Stimulated activated CD8-positive, alpha-beta memory T cell treated with anti-CD3 and anti-CD28 coated beads, Interleukin-12 subunit alpha, Interleukin-12 subunit beta, amount 100 ng/mL, for 24 hours (primary cell): ENCODE results near the gene PIGB.
"Not testable (repeated sequence)": the region's sequence is repeated elsewhere in the genome, so short reads cannot be mapped to it uniquely, and the experiment has no call there.

Experiments
- DNase-seq: peaks from one replicate; pipeline ENCODE4 v3.0.0-alpha.2; 2020; ENCODE audit errors: extremely low read depth

PIGB gene

DNA sequence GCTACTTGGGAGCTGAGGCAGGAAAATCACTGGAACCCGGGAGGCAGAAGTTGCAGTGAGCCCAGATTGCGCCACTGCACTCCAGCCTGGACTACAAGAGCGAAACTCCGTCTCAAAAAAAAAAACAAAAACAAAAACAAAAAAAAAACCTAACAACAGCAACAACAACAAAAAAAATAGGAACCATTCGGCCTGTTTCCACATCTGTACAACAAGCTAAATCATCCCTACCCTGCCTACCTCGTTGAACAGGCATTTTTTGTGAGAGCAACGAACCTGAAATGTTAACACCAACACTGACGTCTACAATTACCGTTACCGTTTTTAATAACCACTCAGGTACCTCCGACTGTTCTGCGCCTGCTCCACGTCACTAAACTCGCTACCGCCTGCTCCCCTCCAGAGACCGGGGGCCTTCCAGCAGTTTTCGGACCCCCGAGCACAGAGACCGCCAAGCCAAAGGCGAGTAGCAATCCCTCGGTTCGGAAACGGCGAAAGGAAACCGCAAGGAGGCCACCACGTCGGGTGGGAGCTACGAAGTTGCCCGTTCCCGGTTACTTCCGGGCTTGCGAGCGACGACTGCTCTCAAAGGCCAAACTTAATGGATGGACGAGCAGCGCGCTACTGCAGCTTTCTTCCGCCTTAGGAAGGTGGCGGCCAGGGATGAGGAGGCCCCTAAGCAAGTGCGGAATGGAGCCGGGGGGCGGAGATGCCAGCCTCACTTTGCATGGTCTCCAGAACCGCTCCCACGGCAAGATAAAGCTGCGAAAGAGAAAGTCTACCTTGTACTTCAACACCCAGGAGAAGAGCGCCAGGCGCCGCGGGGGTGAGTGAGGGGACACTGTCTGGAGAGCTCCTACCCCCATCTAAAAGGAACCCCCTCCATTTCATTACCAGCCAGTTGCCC lies at the start of gene PIGB, which contains the start of gene PIGBOS1:
Gene PIGB (plus strand): TSS at position 635 of the 907 bp plus-strand sequence. CDS start 29 bp downstream, at position 664.
Gene PIGBOS1 (minus strand): TSS at position 536 of the 907 bp plus-strand sequence. CDS start 1,331 bp downstream, outside the sequence.
- DNase-seq: peak; percentile 47

DNA sequence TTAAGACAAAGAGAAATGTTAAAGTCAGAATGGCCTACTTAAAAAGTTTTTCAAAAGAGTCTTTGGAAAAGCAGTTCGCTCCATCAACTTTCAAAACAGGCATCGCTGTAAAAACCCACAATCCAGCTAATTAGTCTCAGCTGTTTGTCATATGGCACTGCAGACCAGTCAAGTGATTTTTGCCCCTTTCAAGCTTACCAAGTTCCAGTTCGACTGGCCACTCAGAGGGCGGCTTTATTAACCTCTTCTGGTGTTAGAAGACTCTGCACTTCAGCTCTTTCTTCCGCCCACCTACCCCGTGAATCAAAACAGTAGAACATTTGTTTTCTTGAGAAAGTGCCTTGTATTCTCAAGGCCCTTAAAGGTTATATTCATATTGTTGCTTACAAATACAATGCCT lies 48.7 kb upstream of the PIGB start:
- DNase-seq: no peak

DNA sequence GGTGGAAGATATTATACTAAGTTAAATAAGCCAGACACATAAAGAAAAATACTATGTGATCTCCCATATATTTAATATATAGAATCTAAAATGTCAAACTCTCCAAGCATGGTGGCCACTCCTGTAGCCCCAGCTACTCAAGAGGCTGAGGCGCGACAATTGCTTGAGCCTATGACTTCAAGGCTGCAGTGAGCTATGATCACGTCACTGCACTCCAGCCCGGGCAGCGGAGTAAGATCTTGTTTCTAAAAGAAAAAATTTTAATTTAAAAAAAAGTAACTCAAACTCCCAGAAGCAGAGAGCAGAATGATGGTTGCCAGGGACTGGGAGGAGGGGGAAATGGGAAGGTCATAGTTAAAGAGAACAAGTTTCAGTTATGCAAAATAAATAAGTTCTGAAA lies 42.7 kb upstream of the PIGB start:
- DNase-seq: no peak

DNA sequence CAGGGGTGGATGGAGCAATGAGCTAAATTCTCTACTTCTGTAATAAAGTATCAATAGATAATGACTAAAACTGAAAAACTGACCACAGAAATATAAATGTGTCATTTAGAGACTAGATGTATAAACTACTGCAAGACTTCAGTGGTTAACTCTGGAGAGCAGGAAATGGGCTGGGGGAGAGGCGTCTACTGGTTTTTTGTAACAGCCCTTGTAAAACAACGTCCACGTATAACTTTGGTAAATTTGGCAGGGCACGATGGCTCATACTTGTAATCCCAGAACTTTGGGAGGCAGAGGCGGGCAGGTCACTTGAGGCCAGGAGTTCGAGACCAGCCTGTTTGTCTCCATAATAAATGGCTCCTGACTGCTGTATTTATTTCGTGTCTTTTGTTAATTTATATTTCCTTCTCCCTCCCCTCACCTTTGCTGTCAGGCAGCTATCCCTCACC lies 41.9 kb upstream of the PIGB start:
- DNase-seq: no peak

DNA sequence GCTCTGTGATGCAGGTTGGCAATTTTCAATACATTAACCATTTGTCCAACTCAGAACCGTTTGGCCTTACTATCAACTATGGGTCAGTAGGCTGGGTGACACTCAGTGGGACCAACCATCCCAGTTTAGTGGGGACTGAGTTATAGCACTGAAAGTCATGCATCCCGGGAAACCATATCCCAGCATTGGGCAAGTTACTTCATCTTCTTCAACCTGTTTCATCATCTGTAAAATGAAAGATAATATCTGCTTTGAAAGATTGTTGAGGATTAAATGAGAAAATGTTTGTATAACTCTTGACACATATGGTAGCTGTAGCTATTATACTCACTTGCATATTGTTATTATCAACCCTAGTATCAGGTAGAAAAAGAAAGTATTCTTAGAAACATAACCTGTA lies 41.3 kb upstream of the PIGB start:
- DNase-seq: no peak

DNA sequence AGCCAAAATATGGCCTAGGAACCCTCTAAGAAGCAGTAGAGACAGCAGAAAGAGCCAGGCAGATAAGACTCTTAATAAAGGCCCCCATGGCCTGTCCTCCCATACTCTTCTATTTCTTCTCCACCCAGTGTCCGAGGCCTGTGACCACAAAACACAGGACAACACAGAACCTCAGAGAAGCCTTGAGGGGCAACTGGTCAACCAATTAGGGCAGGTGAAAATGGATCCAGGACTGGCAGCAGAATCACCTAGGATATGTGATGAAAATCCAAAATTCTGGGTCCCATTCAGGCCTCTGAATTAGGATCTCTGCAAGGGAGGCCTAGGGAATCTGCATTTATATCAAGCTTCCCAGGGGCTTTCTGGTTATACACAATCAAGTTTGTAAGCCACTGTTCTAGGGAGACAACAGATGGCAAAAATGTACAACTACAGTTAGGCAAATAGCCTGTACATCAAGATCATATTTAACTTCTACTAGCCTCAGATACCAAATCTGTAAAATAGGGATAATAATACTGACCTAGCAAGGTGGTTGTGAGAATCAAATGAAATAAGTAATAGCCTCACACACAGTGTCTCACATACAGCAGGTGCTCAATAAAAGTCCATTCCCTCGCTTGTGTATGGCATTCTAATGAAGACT lies 39.8 kb upstream of the PIGB start:
- DNase-seq: no peak

DNA sequence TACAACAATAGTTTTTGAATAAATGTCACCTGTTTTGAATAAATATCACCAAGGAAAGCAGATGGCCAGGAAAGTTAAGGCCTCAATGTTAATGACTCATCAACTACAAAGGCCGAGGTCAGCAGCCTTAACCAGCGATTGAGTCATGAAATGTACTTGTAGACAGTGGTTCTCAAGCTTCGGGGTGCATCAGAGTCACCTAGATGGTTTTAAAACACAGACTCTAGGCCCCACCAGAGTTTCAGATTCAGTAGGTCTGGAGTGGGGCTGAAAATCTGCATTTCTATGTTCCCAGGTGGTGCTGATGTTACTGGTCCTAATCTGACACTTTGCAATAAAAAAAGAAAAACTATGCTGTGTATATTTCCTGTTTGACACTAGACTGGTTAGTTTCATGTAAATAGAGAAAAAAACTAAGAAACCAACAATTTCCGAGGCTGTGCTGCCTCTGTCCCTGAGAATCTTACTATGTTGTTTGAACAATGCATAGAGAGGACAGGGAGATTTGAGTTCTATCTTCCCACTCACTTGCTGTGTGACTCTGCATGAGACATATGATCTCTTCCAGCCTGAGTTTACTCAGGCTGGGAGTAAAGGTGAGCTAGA lies 39.2 kb upstream of the PIGB start:
- DNase-seq: no peak

DNA sequence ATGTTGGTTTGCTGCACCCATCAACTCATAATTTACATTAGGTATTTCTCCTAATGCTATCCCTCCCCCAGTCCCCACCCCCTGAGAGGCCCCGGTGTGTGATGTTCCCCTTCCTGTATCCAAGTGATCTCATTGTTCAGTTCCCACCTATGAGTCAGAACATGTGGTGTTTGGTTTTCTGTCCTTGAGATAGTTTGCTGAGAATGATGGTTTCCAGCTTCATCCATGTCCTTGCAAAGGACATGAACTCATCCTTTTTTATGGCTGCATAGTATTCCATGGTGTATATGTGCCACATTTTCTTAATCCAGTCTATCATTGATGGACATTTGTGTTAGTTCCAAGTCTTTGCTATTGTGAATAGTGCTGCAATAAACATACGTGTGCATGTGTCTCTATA lies 38.4 kb upstream of the PIGB start:
- not testable (repeated sequence) for DNase-seq

DNA sequence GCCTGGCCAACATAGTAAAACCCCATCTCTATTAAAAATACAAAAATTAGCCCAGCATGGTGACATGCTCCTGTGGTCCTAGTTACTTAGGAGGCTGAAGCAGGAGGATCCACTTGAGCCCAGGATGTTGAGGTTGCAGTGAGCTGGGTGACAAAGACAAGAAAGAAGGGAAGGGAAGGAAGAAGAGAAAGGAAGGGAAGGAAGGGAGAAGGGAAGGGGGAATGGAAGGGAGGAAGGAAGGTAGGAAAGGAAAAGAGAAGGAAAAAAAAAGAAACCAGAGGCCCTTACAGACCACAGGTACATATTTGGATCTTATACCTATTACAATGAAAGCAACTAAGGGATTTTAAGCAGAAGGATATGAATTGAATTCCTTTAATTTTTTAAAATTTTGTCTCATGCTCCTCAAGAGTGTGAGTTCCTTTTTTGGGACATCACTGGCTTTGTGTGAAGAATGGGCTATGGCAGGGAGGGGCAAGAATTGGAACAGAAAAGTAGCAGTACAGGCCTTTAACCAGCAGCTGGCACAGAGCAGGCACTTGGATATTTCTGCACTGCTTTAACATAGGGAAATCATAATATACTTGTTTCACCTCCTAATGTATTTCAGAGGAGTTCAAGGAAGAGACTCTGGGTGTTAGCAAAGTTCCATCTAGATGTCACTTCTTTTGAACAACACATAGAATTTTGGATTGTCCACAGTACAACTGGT lies 37.3 kb upstream of the PIGB start:
- DNase-seq: no peak

DNA sequence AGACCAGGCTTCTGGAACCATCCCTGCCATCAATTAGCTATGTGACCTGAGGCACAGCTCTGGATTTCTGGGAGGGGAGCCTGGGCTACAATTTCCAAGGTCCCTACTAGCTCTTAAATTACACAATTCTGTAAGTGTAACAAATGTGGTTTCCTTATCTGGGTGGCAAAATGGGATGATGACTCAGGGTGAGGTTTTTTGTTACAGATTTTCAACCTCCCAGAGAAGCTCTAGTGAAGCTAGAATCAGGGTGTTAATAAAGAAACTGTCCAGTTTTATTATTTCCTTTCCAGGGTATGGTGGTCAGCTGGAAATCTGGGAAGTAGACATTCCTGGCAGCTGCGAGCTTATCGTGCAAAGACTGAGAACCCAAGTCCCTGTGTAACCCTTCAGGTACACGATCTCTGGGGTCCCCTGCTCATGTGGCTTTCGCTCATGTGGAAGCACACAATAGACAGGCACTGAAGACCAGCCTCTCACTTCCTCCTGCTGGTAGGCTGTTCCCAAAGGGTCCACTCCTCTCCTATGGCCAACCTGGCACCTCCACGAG lies 36.7 kb upstream of the PIGB start:
- no peak for DNase-seq

DNA sequence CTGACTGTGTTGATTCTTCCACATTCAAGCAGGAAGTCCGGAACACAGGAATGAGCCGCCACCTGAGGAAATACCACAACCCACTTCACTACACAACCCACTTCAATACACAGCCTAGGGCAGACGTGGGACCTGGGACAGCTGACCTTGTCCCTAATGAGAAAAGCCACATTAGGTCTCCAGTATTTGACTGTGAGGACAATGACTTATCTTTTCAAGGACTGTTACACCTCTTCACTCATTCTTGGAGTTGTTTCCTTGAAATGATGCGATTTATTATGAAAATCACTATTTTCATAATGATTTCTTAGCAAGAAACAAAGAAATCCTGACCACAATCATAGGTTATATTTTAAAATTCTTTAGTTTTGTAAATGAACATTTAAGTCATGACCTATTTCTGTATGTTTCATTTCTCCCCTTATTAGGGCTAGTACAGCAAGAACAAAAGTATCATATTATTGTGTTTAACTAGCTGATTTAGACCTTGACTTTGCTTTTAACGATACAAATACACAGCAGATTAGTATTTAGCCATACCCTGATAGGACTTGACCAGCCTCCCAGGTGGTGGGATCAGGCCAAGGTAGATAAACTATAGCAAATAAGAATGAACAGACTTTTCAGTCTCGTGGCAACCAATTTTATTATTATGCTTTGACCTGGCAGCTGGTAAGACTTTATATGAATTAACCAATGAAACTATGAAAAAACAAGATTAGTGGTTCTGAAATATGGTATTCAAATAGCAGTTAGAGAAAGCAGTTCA lies 35.5 kb upstream of the PIGB start:
- no peak for DNase-seq

DNA sequence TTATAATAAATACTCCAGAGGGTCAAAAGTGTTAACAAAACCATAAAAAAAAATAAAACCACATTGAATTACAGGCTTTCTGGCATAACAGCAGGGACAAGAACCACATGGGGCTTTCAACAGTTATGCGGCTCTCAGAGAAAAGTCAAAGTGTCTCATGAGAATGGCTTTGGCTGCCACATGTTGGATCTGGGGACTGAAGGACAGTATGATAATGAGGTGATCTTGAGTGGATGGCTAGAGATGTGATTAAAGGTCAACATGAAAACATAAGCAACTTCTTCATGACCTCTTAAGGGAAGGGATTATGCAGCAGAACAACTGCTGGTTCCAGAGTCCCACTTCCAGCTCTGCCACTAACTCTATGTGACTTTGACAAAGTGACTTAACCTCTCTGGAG lies 34.6 kb upstream of the PIGB start:
- no peak for DNase-seq

DNA sequence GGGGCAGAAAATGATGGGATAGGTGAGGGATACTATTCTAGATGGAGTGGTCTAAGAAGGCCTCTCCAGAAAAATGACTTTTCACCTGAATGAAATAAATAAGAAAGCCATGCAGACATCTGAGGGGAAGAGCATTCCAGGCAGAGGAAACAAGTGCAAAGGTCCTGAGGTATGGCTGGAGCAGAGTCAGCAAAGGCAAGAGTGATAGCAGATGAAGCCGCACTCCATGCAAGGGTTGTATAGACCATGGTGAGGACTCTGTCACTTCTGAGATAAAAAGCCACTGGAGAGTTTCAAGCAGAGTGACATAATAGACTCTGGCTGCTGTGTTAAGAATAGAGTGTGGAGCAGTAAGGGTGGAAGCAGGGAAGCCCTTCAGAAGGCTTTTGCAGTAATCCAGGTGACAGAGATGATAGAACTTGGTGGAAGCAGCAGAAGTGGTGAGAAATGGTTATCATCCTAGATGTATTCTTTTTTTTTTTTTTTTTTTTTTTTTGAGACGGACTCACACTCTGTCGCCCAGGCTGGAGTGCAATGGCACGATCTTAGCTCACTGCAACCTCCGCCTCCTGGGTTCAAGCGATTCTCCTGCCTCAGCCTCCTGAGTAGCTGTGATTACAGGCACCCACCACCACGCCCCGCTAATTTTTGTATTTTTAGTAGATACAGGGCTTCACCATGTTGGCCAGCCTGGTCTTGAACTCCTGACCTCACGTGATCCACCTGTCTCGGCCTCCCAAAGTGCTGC lies 32.4 kb upstream of the PIGB start:
- DNase-seq: not testable (repeated sequence)

DNA sequence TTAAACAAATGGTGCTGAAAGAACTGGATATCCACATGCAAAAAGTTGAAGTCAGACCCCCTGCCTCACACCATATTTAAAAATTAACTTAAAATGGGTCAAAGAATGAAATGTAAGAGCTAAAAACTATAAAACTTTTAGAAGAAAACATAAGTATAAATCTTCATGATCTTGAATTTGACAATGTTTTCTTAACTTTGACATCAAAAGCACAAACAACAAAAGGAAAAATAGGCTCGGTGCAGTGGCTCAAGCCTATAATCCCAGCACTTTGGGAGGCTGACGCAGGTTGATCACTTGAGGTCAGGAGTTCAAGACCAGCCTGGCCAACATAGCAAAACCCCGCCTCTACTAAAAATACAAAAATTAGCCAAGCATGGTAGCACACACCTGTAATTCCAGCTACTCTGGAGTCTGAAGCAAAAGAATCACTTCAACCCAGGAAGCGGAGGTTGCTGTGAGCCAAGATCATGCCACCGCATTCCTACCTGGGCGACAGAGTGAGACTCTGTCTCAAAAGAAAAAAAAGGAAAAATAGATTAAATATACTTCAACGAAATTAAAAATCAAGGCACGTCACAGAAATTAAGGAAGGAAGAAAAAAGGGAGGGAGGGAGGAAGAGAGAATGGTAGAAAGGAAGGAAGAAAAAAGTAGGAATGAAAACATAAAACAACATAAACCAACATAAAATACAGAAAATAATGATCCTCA lies 30.9 kb upstream of the PIGB start:
- no peak for DNase-seq

DNA sequence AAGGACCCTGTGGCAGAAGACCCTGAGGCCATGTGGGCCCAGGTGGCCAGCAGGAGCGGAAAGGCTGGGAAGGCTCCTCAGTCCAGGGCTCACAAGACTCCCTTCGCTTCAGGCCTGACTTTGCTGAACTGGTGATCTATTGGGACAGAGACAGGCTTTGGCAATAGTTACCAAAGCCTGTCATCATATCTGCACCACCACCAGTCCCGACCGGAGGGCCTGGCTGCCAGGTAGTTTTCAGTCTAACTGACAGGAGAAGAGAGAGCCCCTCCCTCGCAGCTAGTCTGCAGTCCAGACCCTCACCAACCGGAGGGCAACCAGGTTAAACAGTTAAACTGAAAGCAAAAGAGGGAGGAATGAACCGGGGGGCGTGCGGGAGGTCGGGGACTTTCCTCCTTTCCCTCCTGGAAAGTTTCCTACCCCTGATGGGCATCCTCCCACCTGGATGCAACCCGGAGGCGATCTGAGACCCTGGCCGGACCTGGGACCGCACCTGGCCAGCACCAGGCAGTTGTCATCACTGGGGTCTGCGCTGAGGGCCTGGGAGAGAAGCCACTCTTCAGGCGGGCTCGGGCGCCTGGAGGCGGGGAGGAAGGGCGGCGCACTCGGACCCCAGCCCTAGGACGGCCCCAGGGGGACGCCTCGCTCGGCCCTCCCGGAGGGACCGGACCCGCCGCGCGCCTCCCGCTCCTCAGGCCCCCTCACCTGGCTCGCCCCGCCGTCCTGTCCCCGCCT lies 29.8 kb upstream of the PIGB start:
- DNase-seq: no peak

DNA sequence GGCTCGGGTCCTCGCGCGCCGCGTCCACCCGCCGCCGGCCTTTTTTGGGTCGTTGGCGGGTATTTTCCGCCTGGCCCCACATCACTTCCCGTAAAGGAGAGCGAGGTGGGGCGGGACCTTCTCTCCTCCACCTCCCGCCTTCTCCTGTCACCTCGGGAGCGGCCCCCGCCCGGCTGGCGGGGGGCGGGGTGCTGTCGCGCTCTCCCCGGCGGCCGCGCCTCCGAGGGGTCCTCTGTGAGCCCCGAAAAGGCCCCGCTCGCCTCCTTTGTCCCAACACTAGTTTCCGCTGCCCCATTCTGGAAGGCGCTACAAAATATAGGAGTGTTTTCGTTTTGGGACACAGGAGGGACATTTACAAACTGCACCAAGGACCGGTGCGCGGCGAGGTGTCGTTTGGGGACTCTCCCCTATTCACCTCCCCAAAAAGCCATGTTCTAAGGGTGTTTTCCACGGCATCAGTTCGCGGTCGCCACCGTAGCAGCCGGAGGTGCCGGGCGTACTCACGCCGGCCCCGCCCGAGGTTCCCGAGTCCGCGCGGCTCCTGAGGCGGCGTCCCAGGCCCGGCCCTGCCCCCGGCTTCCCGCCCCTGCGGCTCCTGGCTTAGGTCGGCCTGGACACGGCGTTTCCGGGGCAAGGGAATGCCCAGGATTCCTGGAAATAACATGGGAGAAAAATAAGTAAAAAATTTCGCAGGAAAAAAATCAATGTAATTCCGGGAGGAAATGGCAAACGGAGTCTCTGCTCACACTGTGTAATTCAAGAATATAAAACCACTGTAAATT lies 29.1 kb upstream of the PIGB start, which contains the start of gene RAB27A:
Gene RAB27A (minus strand): TSS at position 68 of the 782 bp plus-strand sequence. CDS start 54,879 bp downstream, outside the sequence.
- peak; percentile 68 for DNase-seq

DNA sequence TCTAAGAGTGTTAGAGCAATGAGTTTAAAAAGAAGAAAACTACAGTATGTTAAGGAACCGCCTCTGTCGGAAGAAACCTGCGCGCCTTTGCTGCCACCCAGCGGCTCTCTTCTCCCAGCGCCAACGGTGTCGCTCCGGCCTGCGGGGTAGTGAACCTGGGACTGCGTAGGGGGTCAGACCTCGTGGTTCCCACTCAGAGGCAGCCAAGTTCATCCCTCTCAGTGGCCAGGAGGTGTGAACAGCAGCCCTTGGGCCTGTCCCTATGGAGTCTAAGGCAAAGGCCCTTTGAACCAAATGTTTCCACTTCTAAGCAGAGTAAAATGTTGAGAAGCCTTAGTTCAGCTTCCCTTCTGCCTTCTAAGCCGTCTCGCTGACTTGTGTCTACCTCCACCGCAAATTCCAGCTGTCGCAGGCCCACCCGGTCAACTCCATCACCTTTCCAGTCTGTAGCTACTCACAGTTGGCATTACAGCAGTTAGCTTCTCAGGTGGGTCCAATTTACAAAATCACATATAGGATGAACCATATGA lies 28.4 kb upstream of the PIGB start:
- peak; percentile 71 for DNase-seq
